Smooth muscle cell of the brain vasculature (primary cell): ENCODE results near the gene NMT2.

ENCODE experiments used
- DNase-seq: peaks from one replicate; pipeline ENCODE4 v3.0.0-alpha.2; 2012; ENCODE audit warnings: low read depth, low spot score

The NMT2 gene

GRCh38 chr10:15181576-15182156, 13.2 kb upstream of the NMT2 start:
- no peak for DNase-seq

GRCh38 chr10:15180736-15181135, 12.2 kb upstream of the NMT2 start:
- DNase-seq, result no peak

DNA sequence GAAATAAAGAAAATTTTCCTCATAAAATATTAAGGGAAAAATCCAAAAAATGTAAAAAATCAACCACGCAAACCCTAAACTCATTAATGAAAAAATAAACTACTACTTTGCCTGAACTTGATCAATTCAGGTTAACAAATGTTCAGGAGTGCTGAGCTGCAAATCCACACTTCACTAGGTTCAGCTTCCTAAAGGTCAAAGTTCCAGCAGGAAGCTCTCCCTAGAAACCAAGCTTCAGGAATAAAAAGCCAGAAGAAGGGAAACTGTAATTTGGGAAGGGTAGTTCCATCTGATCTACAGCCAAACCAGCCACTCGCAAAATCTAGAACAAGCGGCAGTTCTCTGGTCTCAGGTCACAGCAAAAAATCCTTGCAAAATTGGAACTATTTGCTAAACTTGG, 7.8 kb upstream of the NMT2 start:
- no peak for DNase-seq

GRCh38 chr10:15175587-15175986, 7.1 kb upstream of the NMT2 start:
- DNase-seq, result no peak

GRCh38 chr10:15172306-15172840, 3.9 kb upstream of the NMT2 start:
- DNase-seq, result no peak

GRCh38 chr10:15169555-15170401, 1.3 kb upstream of the NMT2 start:
- DNase-seq, result no peak

GRCh38 chr10:15168786-15169554, 477 bp upstream of the NMT2 start:
- DNase-seq, result peak; percentile 83

DNA sequence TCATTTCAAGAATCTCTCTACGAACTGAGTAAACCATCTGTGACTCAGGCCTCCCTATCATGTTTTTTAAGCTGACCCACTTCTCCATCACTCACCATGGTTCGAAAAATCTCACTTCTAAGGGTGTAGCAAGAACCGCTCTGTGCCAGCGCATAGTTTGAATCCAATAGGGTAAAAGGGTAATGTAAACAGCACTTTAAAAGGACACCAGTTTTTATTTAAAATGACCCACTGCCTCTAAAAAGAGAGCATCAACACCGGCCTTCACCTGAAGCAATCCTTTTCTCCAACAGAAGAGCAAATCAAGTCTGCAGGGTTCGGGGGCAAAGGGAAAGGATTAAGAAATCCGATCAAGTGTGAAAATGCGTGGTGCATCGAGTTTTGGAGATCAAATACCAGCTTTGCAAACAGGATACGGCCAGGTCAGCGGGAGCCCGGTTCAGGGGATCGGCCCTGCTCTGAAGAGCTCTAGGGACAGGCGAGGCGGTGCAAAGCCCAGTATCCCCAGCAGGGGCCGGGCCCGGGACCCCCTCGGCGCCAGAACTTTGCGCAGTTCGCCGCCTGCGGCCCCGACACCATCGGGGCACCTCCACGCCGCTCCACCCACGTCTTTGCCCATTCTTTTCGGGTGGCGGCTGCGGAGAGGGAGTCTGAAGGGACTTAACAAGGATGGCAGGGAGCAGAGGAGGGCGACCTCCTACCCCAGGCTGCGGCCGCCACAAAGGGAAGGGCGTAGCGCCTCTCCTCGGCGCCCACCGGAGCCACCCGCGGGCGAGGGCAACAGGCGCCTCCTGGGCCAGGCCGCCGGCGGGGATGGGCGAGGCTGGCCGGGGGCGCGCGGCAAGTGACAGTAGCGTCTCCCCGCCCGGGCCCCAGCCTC, 842 bp downstream of the NMT2 start:
- DNase-seq, result no peak

DNA sequence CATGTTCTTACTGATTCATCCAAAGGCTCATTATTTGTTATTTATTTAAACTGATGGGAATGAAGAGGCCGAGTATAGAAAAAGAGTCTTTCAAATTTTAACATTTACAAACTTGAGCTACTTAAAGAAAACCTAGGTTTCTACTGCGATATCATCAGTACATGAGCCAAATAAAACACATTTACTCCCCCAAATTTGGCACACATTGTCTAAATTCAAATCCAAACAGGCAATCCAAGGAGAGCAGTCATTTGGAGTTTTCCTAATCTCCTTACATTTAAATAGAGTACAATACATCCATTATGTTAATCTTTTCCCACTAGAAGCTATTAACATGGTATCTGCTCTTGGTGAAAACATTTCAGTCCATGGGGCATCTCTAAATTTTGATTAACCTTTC, 2.2 kb downstream of the NMT2 start:
- no peak for DNase-seq

GRCh38 chr10:15163253-15163828, 5.2 kb downstream of the NMT2 start:
- no peak for DNase-seq

DNA sequence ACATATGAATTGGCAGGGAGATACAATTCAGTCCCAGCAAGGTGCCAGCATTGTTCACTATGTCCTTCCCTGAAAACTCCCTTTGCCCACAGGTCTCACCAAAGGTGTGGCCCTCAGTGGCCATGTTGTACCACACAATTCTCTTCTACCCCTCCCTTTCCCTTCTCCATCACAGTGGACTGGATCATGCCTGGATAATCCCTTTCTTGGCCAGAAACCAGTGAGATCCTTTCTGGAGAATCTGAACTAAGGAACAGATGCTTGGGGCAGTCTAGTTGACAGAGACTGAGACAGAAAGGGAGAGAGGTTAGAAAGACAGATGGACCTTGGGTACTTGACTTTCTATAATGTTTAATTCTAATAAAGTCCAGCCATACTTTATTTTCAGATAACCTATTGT, 9.5 kb downstream of the NMT2 start:
- no peak for DNase-seq

DNA sequence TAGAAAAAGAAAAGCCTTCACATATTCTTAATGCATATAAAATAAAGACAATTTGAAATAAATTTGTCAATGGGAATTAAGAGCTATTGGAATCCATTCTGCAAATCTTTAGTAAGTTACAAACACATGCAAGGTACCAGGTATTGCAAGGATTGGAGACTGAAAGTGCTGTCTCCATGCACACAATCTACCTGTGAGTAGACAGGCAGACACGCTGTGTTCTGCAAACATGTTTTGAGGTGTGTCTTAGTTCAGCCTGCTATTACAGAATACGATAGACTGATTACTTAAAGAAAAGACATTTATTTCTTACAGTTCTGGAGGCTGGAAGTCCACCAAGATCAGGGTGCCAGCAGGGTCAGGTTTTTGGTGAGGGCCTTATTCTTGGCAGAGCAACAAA, 10.0 kb downstream of the NMT2 start:
- no peak for DNase-seq

DNA sequence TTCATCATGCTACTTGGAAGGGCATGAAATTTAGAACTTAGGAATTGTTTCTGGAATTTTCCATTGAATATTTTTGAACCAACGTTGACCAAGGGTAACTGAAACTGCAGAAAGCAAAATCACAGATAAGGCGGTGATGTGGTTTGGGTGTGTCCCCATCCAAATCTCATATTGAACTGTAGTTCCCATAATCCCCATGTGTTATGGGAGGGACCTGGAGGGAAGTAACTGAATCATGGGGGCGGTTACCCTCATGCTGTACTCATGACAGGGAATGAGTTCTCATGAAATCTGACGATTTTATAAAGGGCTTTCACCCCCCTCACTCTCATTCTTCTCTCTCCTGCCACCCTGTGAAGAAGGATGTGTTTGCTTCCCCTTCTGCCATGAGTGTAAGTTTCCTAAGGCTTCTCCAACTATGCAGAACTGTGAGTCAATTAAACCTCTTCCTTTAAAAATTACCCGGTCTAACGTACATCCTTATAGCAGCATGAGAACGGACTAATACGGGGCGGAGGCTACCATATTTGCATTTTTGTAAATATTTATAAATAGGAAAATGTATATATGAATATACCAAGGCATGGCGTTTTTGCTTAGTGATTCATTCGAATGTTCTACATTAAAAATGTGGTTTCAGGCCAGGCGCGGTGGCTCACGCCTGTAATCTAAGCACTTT, 12.4 kb downstream of the NMT2 start:
- DNase-seq, result no peak

DNA sequence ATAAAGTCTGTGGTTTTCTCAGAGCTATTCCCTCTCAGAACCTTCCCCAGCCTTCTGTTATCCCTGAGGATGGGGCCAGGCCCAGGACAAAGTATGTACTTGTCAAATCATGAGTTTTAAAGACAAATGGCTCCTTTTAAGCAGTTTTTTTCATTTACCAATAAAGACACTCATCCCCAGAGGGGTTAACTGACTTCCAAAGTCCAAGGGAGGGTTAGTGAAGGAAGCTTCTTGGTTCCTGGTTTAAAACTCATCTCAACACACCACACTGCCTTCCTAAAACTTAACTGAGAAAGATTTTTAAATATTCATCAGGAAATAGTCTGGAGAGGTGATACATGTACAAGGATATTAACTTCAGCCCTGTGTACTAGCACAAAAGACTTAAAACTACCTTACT, 15.9 kb downstream of the NMT2 start:
- no peak for DNase-seq

DNA sequence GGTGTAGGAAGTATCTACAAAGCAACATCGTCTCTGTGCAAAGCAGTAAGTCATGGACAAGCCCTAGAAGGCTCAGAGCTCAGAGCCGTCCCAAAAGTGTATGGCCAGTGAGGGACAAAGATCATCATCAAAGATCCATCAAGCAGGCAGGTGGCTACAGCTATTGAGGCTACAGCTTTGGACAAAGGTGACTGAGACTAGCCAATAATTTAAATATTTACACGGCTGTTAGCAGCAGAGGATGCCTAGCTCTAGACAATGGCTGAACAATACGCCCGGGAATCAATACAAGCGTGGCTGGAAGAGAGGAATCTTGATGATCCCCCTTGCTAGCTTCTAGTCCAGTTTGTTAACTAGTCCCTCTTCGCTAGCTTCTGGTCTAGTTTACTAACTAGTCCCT, 17.9 kb downstream of the NMT2 start:
- no peak for DNase-seq

DNA sequence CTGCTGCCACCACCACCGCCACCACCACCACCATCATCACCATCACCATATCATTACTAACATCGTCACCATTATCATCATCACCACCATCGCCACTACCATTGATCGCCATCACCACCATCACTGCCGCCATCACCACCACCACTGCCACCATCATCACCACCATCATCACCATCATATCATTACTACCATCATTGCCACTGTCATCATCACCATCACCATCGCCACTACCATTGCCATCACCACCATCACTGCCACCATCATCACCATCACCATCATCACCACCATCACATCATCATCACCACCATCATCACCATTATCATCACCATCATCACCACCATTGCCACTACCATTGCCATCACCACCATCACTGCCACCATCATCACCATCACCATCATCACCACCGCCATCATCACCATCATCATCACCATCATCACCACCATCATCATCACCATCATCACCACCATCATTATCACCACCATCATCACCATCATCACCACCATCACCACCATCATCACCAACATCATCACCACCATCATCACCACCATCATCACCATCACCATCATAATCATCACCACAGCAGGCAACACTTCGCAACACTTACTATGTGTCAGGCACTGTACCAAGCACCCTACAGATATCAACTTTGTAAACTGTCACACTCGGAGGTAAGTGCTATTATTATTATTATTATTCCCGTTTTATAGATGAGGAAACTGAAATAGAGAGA, 19.3 kb downstream of the NMT2 start:
- no peak for DNase-seq

DNA sequence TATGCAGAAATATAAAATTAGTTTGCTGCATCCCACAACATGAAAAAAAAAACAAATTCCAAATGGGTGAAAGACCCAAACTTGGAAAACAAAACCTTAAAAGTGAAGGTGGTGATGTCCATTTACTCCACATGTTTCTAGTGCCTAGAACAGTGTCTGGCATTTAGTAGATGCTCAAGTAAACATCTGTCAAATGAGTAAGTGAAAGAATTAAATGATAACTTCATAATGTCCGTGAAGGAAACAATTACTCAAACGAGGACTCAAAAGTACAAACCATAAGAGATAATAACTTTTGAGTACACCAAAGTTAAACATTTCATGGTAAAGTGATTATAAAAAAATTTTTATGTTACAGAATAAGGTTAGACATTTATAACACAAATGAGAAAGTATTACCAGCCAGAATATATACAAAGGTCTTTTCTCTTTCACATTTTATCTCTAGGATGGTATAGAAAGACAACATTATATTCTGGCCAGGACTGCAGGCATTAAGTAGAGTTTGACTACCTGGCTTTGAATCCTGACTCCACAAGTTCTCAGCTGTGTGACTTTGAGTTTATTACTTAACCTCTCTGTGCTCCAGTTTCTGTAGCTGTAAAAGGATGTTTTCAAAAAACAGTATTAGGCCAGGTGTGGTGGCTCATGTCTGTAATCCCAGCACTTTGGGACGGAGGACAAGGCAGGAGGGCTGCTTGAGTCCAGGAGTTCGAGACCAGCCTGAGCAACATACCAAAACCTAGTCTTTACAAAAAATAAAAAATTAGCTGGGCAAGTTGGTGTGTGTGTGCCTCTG, 20.7 kb downstream of the NMT2 start:
- DNase-seq, result no peak

DNA sequence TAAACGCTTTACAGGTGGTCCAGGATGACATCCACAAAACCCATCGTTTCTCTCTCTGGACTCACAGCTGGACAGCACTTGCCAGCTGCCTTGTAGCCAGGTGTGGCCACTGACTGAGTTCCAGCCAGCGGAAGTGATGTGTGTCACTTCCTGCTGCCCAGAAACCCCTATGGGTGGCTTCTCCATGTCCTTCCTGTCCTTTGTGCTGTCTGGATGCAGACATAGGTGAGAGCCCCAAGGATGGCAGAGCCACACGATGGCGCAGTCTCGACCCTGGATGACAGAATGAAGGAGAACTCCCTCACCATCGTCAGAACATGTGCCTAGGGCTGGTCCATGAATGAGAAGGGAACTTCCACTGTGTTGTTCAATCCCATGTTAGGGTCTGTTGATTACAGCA, 22.1 kb downstream of the NMT2 start:
- no peak for DNase-seq

DNA sequence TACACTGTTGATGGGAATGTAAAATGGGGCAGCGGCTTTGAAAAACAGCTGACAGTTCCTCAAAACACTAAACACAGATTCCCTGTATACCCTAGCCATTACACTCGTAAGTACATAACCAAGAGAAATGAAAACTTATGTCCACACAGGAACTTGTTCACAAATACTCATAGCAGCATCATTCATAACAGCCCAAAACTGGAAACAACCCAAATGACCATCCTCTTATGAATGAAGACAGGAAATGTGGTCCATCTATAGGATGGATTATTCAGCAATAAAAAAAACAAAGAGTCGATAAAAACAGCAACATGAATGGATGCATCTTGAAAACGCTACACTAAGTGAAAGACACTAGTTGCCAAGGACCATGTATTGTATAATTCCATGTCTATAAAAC, 23.7 kb downstream of the NMT2 start:
- no peak for DNase-seq
